HepG2 (cell line): ENCODE data around the gene EHBP1. TPM values are rescaled to one million over a fixed set of nuclear protein-coding genes. Genes with fewer than 3 reads are reported as not detected.

Experiments used
- ATF3 ChIP-seq: sonication (generic); formaldehyde crosslinking; IDR thresholded peaks from 2 replicates; pipeline ENCODE4 v1.4.0; 2020; ENCODE audit warnings: missing genetic modification reagents
- CREB3 ChIP-seq: sonication (generic); formaldehyde crosslinking; IDR thresholded peaks from 2 replicates; pipeline ENCODE4 v1.5.0; 2020; ENCODE audit warnings: missing genetic modification reagents
- MAFG ChIP-seq: sonication (generic); formaldehyde crosslinking; IDR thresholded peaks from 2 replicates; pipeline ENCODE4 v1.5.1; 2020; ENCODE audit warnings: mild to moderate bottlenecking, missing genetic modification reagents
- MEIS2 ChIP-seq: sonication (generic); formaldehyde crosslinking; IDR thresholded peaks from 2 replicates; pipeline ENCODE4 v1.9.0; 2021; ENCODE audit warnings: mild to moderate bottlenecking, missing genetic modification reagents
- NONO ChIP-seq, 2 experiments: fragments of 450-650 bp in 1 of 2; sonication (generic) in 1 of 2; formaldehyde crosslinking in 1 of 2; IDR thresholded peaks in 1 of 2; conservative IDR thresholded peaks in 1 of 2; 2 replicates each; pipeline versions ENCODE4 v1.6.1 to v1.8.0; 2017 to 2022; ENCODE audit warnings: mild to moderate bottlenecking in 1 of 2, missing genetic modification reagents in 1 of 2, moderate library complexity in 1 of 2
- NR1H2 ChIP-seq: sonication (generic); formaldehyde crosslinking; IDR thresholded peaks from 2 replicates; pipeline ENCODE4 v1.8.1; 2022; ENCODE audit warnings: low read depth, missing genetic modification reagents, borderline replicate concordance
- RBFOX2 ChIP-seq: fragments of 200-400 bp; formaldehyde crosslinking; IDR thresholded peaks from 2 replicates; pipeline ENCODE4 v1.6.1; 2017; ENCODE audit warnings: low read depth, mild to moderate bottlenecking, low read length
- RFX5 ChIP-seq: IDR thresholded peaks from 2 replicates; pipeline ENCODE4 v1.6.1; 2011; ENCODE audit warnings: low read depth, low read length, improper control_type of control experiment
- SIN3A ChIP-seq: IDR thresholded peaks from 2 replicates; pipeline ENCODE4 v1.6.1; 2011; ENCODE audit warnings: low read depth, mild to moderate bottlenecking, control low read depth, low read length, borderline replicate concordance
- SMAD1 ChIP-seq: sonication (generic); formaldehyde crosslinking; IDR thresholded peaks from 2 replicates; pipeline ENCODE4 v1.4.0; 2020; ENCODE audit warnings: missing genetic modification reagents, low read depth, mild to moderate bottlenecking, borderline replicate concordance
- ZBTB20 ChIP-seq: sonication (generic); formaldehyde crosslinking; IDR thresholded peaks from 2 replicates; pipeline ENCODE4 v1.8.1; 2023; ENCODE audit warnings: missing genetic modification reagents, low read depth, mild to moderate bottlenecking, borderline replicate concordance
- ZHX1 ChIP-seq: sonication (generic); formaldehyde crosslinking; IDR thresholded peaks from 2 replicates; pipeline ENCODE4 v1.8.1; 2022; ENCODE audit warnings: low read depth, mild to moderate bottlenecking, missing genetic modification reagents
- ZKSCAN1 ChIP-seq: fragments of 150-350 bp; IDR thresholded peaks from 2 replicates; pipeline ENCODE4 v1.6.1; 2014; ENCODE audit warnings: low read length
- ZNF205 ChIP-seq: IDR thresholded peaks from 2 replicates; pipeline ENCODE4 v1.6.1; 2018; ENCODE audit warnings: missing biosample characterization, missing genetic modification reagents
- ZNF253 ChIP-seq: sonication (generic); formaldehyde crosslinking; IDR thresholded peaks from 2 replicates; pipeline ENCODE4 v1.8.0; 2022; ENCODE audit warnings: mild to moderate bottlenecking, missing genetic modification reagents, borderline replicate concordance
- ZNF44 ChIP-seq: sonication (generic); formaldehyde crosslinking; IDR thresholded peaks from 2 replicates; pipeline ENCODE4 v1.5.1; 2020; ENCODE audit warnings: mild to moderate bottlenecking, missing genetic modification reagents
- ZNF547 ChIP-seq: sonication (generic); formaldehyde crosslinking; IDR thresholded peaks from 2 replicates; pipeline ENCODE4 v1.5.1; 2020; ENCODE audit warnings: mild to moderate bottlenecking, missing genetic modification reagents
- ZNF605 ChIP-seq: sonication (generic); formaldehyde crosslinking; IDR thresholded peaks from 2 replicates; pipeline ENCODE4 v1.8.0; 2022; ENCODE audit warnings: mild to moderate bottlenecking, missing genetic modification reagents
- ZNF782 ChIP-seq: sonication (generic); formaldehyde crosslinking; IDR thresholded peaks from 2 replicates; pipeline ENCODE4 v1.4.0; 2020; ENCODE audit warnings: missing genetic modification reagents, mild to moderate bottlenecking, borderline replicate concordance
- polyA plus RNA-seq, 8 experiments: library from polyadenylated mRNA; depleted of rRNA in 3 of 8; stranded (reverse) in 7 of 8; unstranded in 1 of 8; fragments of >200 nt; fragmentation: Illumina TruSeq in 4 of 8; extraction: Trizol in 4 of 8; gene quantifications; 2 replicates each; pipeline versions ENCODE4 v1.2.1 to v1.2.3, GENCODE V29; 2011 to 2016; ENCODE audit warnings: low read depth in 4 of 8, missing spikeins in 1 of 8, mixed read lengths in 1 of 8; ENCODE audit not compliant: insufficient read depth in 1 of 8
- total RNA-seq, 5 experiments: library from RNA; depleted of rRNA; stranded (reverse); fragments of >200 nt; fragmentation: Illumina TruSeq; extraction: Trizol; gene quantifications; 2 replicates each; pipeline ENCODE4 v1.2.3, GENCODE V29; 2016; ENCODE audit warnings: low read depth in 1 of 5
- TF ChIP-seq, protein P1 (sequence below): sonication (generic); formaldehyde crosslinking; IDR thresholded peaks from 2 replicates; pipeline ENCODE4 v1.4.0; 2020; ENCODE audit warnings: missing genetic modification reagents
- TF ChIP-seq, protein P2 (sequence below): IDR thresholded peaks from 2 replicates; pipeline ENCODE4 v1.6.1; 2016; ENCODE audit warnings: low read depth

EHBP1 gene
- total and polyA plus RNA-seq, 2 of the 13 experiments (the other 11 are each of a cell fraction or from before 2014, with no cell fraction given): 93.5 to 146 TPM

DNA sequence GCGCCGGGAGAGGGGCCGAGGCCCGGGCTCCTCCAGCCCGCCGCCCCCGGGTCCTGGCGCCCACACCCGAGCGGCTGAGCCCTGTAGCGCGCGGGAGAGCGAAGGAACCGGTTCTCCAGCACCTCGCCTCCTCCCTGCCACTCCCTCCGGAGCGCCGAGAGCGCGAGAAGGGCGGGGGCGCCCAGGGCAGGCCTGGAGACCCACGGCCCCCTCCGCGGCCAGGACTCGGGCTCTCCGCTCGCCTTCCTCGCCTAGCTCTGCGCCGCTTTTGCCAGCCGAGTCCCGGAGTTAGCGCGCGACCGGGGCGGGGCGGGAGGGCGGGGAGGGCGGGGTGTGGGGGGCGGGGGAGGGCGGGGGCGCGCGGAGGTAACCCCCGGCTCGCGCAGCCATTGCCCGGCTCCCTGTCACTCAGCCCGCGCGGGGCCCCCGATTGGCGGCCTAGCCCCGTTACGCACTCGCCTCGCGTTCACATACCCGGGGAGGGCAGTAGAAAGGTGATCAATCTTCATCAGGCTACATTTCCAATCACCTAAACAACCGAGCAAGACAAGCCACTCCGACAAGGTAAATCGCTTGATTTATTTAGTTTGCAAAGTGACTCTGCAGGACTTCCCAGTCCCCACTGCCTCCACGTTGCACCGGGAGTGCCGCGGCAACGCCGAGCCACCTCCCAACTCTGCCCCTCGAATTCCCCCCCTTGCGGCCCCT is 345.0 kb downstream of the EHBP1 start, which contains the start of gene OTX1 (continued):
- TF ChIP-seq ZNF547 (peak; percentile 62; the same call in 1 of the 2 replicates), RBFOX2 (peak; percentile 89), MEIS2 (peak; percentile 95; the same call in 1 of the 2 replicates), MAFG (CRISPR knock-in tag) (no peak), ZKSCAN1 (no peak), SMAD1 (CRISPR knock-in tag) (0 out of 2 replicates have a peak, but pooled peaks have one; percentile 14), ZBTB20 (CRISPR knock-in tag) (no peak), CREB3 (no peak), NONO (IDR thresholded peaks at IDR 0.05) (no peak), NONO (CRISPR knock-in tag; conservative IDR thresholded peaks at IDR 0.05) (peak; percentile 66), RFX5 (0 out of 2 replicates have a peak, but pooled peaks have one; percentile 33), ZNF205 (CRISPR knock-in tag) (0 out of 2 replicates have a peak, but pooled peaks have one; percentile 14), ZNF782 (CRISPR knock-in tag) (no peak), SIN3A (0 out of 2 replicates have a peak, but pooled peaks have one; percentile 26), NR1H2 (CRISPR knock-in tag) (0 out of 2 replicates have a peak, but pooled peaks have one; percentile 67), ZNF605 (CRISPR knock-in tag) (peak; percentile 80), ZNF44 (CRISPR knock-in tag) (peak; percentile 82; the same call in 1 of the 2 replicates), ATF3 (no peak), ZNF253 (CRISPR knock-in tag) (0 out of 2 replicates have a peak, but pooled peaks have one; percentile 66), ZHX1 (CRISPR knock-in tag) (no peak)
- TF ChIP-seq, protein P1, sequence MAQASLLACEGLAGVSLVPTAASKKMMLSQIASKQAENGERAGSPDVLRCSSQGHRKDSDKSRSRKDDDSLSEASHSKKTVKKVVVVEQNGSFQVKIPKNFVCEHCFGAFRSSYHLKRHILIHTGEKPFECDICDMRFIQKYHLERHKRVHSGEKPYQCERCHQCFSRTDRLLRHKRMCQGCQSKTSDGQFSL (CRISPR knock-in tag): peak; percentile 76; the same call in 1 of the 2 replicates
- TF ChIP-seq, protein P2, sequence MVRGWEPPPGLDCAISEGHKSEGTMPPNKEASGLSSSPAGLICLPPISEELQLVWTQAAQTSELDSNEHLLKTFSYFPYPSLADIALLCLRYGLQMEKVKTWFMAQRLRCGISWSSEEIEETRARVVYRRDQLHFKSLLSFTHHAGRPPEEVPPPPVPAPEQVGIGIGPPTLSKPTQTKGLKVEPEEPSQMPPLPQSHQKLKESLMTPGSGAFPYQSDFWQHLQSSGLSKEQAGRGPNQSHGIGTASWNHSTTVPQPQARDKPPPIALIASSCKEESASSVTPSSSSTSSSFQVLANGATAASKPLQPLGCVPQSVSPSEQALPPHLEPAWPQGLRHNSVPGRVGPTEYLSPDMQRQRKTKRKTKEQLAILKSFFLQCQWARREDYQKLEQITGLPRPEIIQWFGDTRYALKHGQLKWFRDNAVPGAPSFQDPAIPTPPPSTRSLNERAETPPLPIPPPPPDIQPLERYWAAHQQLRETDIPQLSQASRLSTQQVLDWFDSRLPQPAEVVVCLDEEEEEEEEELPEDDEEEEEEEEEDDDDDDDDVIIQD: peak; percentile 13; the same call in 1 of the 2 replicates
